HEK293 (cell line): ENCODE data around the gene CDK2AP2.

ENCODE experiments used
- CTCF ChIA-PET: fragments of 350-600 bp; formaldehyde crosslinking; extraction: SDS; loops from one replicate; lab custom pipeline; 2021; ENCODE audit warnings: antibody characterized with exemption; lab: Yijun Ruan, JAX
- POLR2A ChIA-PET: fragments of 300-600 bp; formaldehyde crosslinking; extraction: SDS; loops from one replicate; lab custom pipeline; 2020; ENCODE audit warnings: antibody characterized with exemption, inconsistent platforms; lab: Yijun Ruan, JAX
- H3K27ac ChIP-seq: fragments of 200-500 bp; sonication (Bioruptor generic); 2 replicates; pipeline ENCODE4 v1.5.1; 2014; ENCODE audit warnings: low read depth, low read length, control low read depth, inconsistent platforms; ENCODE audit errors: extremely low read depth
- H3K36me3 ChIP-seq, 2 experiments: fragments of 200-500 bp in 1 of 2; sonication (Bioruptor generic) in 1 of 2; 1 replicate in 1 of 2; 2 replicates in 1 of 2; pipeline ENCODE4 v1.5.1; 2014 to 2017; ENCODE audit warnings: inconsistent platforms in 2 of 2, low read length in 2 of 2; ENCODE audit not compliant: control insufficient read depth in 2 of 2, insufficient read depth in 1 of 2
- H3K4me1 ChIP-seq: fragments of 200-500 bp; sonication (Bioruptor generic); 2 replicates; pipeline ENCODE4 v1.5.1; 2014; ENCODE audit warnings: mild to moderate bottlenecking, low read length, inconsistent platforms; ENCODE audit not compliant: control insufficient read depth, insufficient read depth
- H3K4me3 ChIP-seq: 2 replicates; pipeline ENCODE4 v1.5.1; 2011; ENCODE audit warnings: low read depth, mild to moderate bottlenecking, control low read depth, low read length, moderate library complexity
- H3K9me3 ChIP-seq: fragments of 200-500 bp; sonication (Bioruptor generic); 2 replicates; pipeline ENCODE4 v1.5.1; 2014; ENCODE audit warnings: low read depth, low read length, inconsistent platforms; ENCODE audit not compliant: control insufficient read depth, insufficient read depth
- OVOL3 ChIP-seq: fragments of 450-650 bp; formaldehyde crosslinking; IDR thresholded peaks from 2 replicates; pipeline ENCODE4 v1.5.1; 2016; ENCODE audit warnings: missing biosample characterization, missing genetic modification characterization
- PRDM2 ChIP-seq: fragments of 450-650 bp; formaldehyde crosslinking; IDR thresholded peaks from 2 replicates; pipeline ENCODE4 v1.5.1; 2016; ENCODE audit warnings: missing biosample characterization, missing genetic modification characterization, borderline replicate concordance
- PRDM6 ChIP-seq: fragments of 450-650 bp; formaldehyde crosslinking; IDR thresholded peaks from 2 replicates; pipeline ENCODE4 v1.5.1; 2017; ENCODE audit warnings: missing biosample characterization, missing genetic modification characterization
- REST ChIP-seq: fragments of 450-650 bp; formaldehyde crosslinking; IDR thresholded peaks from 2 replicates; pipeline ENCODE4 v1.5.1; 2016; ENCODE audit warnings: missing biosample characterization, missing genetic modification characterization
- SETDB1 ChIP-seq: IDR thresholded peaks from one replicate; pipeline ENCODE4 v1.6.1; 2017; ENCODE audit warnings: mild to moderate bottlenecking, low read length, moderate library complexity, mixed read lengths; ENCODE audit not compliant: insufficient read length
- ZBTB48 ChIP-seq: fragments of 450-650 bp; formaldehyde crosslinking; IDR thresholded peaks from 2 replicates; pipeline ENCODE4 v1.5.1; 2016; ENCODE audit warnings: missing biosample characterization, missing genetic modification characterization
- ZEB2 ChIP-seq: fragments of 450-650 bp; formaldehyde crosslinking; IDR thresholded peaks from 2 replicates; pipeline ENCODE4 v1.5.1; 2016; ENCODE audit warnings: missing biosample characterization, missing genetic modification characterization
- ZFHX2 ChIP-seq: fragments of 450-650 bp; formaldehyde crosslinking; conservative IDR thresholded peaks from 2 replicates; pipeline ENCODE4 v1.5.1; 2016; ENCODE audit warnings: missing biosample characterization, missing genetic modification characterization
- ZIC2 ChIP-seq: fragments of 450-650 bp; formaldehyde crosslinking; IDR thresholded peaks from 2 replicates; pipeline ENCODE4 v1.5.1; 2016; ENCODE audit warnings: missing biosample characterization, missing genetic modification characterization
- ZNF112 ChIP-seq: fragments of 450-650 bp; formaldehyde crosslinking; IDR thresholded peaks from 2 replicates; pipeline ENCODE4 v1.5.0; 2017; ENCODE audit warnings: missing biosample characterization, missing genetic modification characterization
- ZNF121 ChIP-seq: fragments of 450-650 bp; formaldehyde crosslinking; IDR thresholded peaks from 2 replicates; pipeline ENCODE4 v1.5.1; 2016; ENCODE audit warnings: missing biosample characterization, missing genetic modification characterization
- ZNF19 ChIP-seq: fragments of 450-650 bp; formaldehyde crosslinking; IDR thresholded peaks from 2 replicates; pipeline ENCODE4; 2016; ENCODE audit warnings: missing biosample characterization, missing genetic modification characterization, low read depth
- ZNF214 ChIP-seq: fragments of 450-650 bp; formaldehyde crosslinking; IDR thresholded peaks from 2 replicates; pipeline ENCODE4 v1.5.1; 2017; ENCODE audit warnings: missing biosample characterization, mild to moderate bottlenecking, missing genetic modification characterization, borderline replicate concordance
- ZNF311 ChIP-seq: fragments of 450-650 bp; formaldehyde crosslinking; IDR thresholded peaks from 2 replicates; pipeline ENCODE4 v1.5.1; 2017; ENCODE audit warnings: missing biosample characterization, missing genetic modification characterization, borderline replicate concordance
- ZNF341 ChIP-seq: fragments of 450-650 bp; formaldehyde crosslinking; IDR thresholded peaks from 2 replicates; pipeline ENCODE4; 2016; ENCODE audit warnings: low read depth, missing biosample characterization, missing genetic modification characterization
- ZNF423 ChIP-seq: fragments of 450-650 bp; formaldehyde crosslinking; IDR thresholded peaks from 2 replicates; pipeline ENCODE4 v1.5.1; 2016; ENCODE audit warnings: missing biosample characterization, missing genetic modification characterization
- ZNF473 ChIP-seq: fragments of 450-650 bp; formaldehyde crosslinking; IDR thresholded peaks from 2 replicates; pipeline ENCODE4 v1.5.1; 2017; ENCODE audit warnings: missing biosample characterization, missing genetic modification characterization
- ZNF530 ChIP-seq: fragments of 450-650 bp; formaldehyde crosslinking; IDR thresholded peaks from 2 replicates; pipeline ENCODE4 v1.5.1; 2016; ENCODE audit warnings: low read depth, missing biosample characterization, missing genetic modification characterization
- ZNF549 ChIP-seq: fragments of 450-650 bp; IDR thresholded peaks from 2 replicates; pipeline ENCODE4 v1.5.1; 2018; ENCODE audit warnings: missing biosample characterization, missing genetic modification characterization, mild to moderate bottlenecking, inconsistent platforms, moderate library complexity
- ZNF571 ChIP-seq: fragments of 450-650 bp; formaldehyde crosslinking; IDR thresholded peaks from 2 replicates; pipeline ENCODE4 v1.5.0; 2017; ENCODE audit warnings: missing biosample characterization, missing genetic modification characterization
- ZNF585B ChIP-seq: fragments of 450-650 bp; formaldehyde crosslinking; IDR thresholded peaks from 2 replicates; pipeline ENCODE4 v1.5.1; 2016; ENCODE audit warnings: missing biosample characterization, missing genetic modification characterization
- ZNF654 ChIP-seq: fragments of 450-650 bp; formaldehyde crosslinking; IDR thresholded peaks from 2 replicates; pipeline ENCODE4 v1.5.1; 2016; ENCODE audit warnings: low read depth, missing biosample characterization, missing genetic modification characterization
- ZNF707 ChIP-seq: fragments of 450-650 bp; formaldehyde crosslinking; IDR thresholded peaks from 2 replicates; pipeline ENCODE4 v1.5.1; 2016; ENCODE audit warnings: missing biosample characterization, missing genetic modification characterization
- ZNF768 ChIP-seq: fragments of 450-650 bp; formaldehyde crosslinking; IDR thresholded peaks from 2 replicates; pipeline ENCODE4 v1.5.1; 2018; ENCODE audit warnings: missing biosample characterization, mild to moderate bottlenecking, missing genetic modification characterization

Gene CDK2AP2

GRCh38 chr11:67538823-67539505 lies 31.0 kb upstream of the CDK2AP2 start:
- H3K4me3 ChIP-seq, result no peak overlapping the region
- no peak overlapping the region for H3K27ac ChIP-seq
- no peak for TF ChIP-seq ZNF112 (tag by site-specific recombination)
- TF ChIP-seq PRDM2, result no peak
- TF ChIP-seq ZFHX2 (tag by site-specific recombination), result no peak
- no peak for TF ChIP-seq ZNF585B (tag by site-specific recombination)
- TF ChIP-seq ZNF571 (tag by site-specific recombination), result no peak
- TF ChIP-seq ZNF19, result no peak
- no peak for TF ChIP-seq PRDM6
- TF ChIP-seq ZNF654 (tag by site-specific recombination), result no peak
- no peak for TF ChIP-seq ZIC2 (tag by site-specific recombination)
- no peak for TF ChIP-seq ZNF121
- no peak for TF ChIP-seq ZNF707 (tag by site-specific recombination)
- no peaks in the 10 kb centered on the region for H3K36me3 ChIP-seq
- ChIA-PET CTCF (interaction anchor here (0.8 kb wide), 1 partner anchor 45 kb away, joined by 4 read pairs; no protein-coding TSS in a partner anchor), POLR2A (no interaction called here)
- H3K4me1 ChIP-seq, result no peaks in the 10 kb centered on the region
- no peaks in the 10 kb centered on the region for H3K9me3 ChIP-seq

GRCh38 chr11:67538306-67538705 lies 30.3 kb upstream of the CDK2AP2 start:
- Histone ChIP-seq H3K9me3 (no peaks in the 10 kb centered on the region), H3K27ac (no peak overlapping the region), H3K36me3 (no peaks in the 10 kb centered on the region), H3K4me3 (no peak overlapping the region), H3K4me1 (no peaks in the 10 kb centered on the region)
- CTCF ChIA-PET, result interaction anchor here (0.6 to 1.5 kb wide), 4 partner anchors 34 to 1042 kb away, joined by 3 to 6 read pairs (median 4); partner anchors contain the start of gene NUDT8
- no peak for TF ChIP-seq ZNF341 (tag by site-specific recombination)
- TF ChIP-seq REST (tag by site-specific recombination), result no peak
- no peak for TF ChIP-seq OVOL3 (tag by site-specific recombination)
- no peak for TF ChIP-seq ZNF571 (tag by site-specific recombination)
- no peak for TF ChIP-seq ZNF768 (tag by site-specific recombination)
- TF ChIP-seq ZNF530 (tag by site-specific recombination), result no peak
- TF ChIP-seq ZNF214 (tag by site-specific recombination), result no peak
- no peak for TF ChIP-seq ZNF121
- no peak for TF ChIP-seq ZEB2 (tag by site-specific recombination)
- no peak for TF ChIP-seq ZBTB48 (tag by site-specific recombination)
- no peak for TF ChIP-seq ZNF473 (tag by site-specific recombination)
- no peak for TF ChIP-seq ZNF311
- no peak for TF ChIP-seq ZNF549 (tag by site-specific recombination)
- no peak for TF ChIP-seq SETDB1
- TF ChIP-seq ZNF423 (tag by site-specific recombination), result no peak
- POLR2A ChIA-PET, result no interaction called here
